ENCODE results near the gene ACTR1B.
"Not testable (repeated sequence)": the region's sequence is repeated elsewhere in the genome, so short reads cannot be mapped to it uniquely, and the experiment has no call there.

The ACTR1B gene

DNA sequence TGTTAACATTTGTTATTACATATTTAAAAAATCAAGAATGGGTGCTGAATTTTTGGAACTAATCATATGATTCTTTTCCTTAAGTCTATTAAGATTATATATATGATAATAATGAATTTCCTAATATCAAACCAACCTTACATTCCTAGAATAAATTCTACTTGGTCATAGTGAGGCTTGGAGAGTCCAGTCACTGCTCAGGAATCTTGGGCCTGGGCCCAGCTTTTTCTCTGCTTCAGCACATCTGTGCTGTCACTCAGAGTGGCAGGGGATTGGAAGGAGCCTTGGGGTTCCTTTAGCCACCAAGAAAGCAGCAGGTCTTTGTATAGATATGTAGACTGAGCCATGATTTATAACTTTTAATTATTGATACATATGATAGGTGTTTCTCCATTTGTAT lies 29.6 kb upstream of the ACTR1B start:
- in situ Hi-C loops (cut with MboI; ENCODE audit: low sequenced_read_pairs), result no loop called here

DNA sequence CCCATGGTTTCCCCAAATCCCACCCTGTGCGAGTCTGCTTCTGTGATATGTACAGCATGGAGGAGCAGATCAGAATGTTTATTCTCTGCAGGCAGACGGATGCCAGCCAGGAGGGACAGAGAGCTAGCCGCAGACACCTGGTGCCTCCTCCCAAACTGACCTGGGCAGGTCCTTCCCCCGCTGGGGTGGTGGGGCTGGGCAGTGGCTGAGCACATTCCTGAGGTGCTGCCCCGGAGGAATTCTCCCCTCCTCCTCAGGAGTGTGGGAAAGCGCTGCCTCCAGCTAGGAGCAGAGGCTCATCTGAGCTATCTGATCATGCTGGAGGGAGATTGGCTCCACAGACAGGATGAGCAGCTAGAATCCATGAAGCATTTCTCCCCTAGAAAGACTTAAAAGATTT lies 27.3 kb upstream of the ACTR1B start:
- in situ Hi-C loops (cut with MboI; ENCODE audit: low sequenced_read_pairs), result no loop called here

DNA sequence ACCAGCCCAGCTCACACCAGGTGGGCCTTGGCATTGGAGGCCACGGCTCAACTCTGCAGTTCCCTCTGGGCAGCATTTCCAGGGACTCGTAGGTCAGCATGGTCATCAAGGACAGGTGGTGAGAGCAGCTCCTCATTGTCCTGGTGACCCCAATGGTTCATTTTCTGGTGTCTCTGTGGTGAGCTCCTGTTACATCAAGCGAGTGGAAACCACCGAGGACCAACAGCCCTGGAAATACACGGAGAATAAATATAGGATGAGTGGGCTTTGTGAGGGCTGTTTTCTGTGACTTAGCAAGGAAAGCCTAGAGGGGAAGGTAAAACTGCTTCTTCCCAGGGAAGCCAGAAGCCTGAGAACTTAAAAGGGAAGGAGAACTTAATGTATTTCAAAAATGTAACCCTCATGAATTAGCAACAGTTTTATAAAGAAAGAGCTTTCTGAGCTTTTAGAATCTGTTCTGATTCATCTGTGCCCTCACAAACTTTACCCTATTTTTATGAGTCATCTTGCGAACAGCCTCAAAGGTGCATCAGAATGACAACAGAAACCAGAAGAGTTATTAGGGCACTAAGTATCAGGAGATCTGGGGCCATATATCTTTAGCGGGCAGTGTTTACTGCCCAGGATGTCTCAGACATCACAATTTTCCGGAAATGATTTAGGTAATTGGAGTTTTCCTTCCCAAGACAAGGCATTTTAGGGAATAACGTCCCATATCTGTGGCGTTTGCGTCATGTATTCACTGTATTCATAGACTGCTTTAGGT lies 24.4 kb upstream of the ACTR1B start:
- in situ Hi-C loops (cut with MboI; ENCODE audit: low sequenced_read_pairs), result no loop called here

DNA sequence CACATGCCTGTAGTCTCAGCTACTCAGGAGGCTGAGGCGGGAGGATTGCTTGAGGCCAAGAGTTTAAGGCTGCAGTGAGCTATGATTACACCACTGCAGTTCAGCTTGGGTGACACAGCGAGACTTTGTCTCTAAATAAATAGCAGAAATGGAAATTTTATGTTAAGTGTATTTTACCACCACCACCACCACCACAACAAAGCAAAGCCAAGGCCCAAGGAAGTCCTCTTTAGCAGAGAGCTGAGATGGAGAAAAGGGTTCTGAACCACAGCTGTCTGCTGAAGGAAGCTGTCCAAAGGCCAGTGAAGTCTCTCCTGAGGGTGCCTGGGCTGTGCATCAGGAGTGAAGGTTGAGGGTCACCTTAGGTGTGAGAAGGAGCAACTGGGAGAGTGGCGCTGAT lies 23.4 kb upstream of the ACTR1B start:
- in situ Hi-C loops (cut with MboI; ENCODE audit: low sequenced_read_pairs), result not testable (repeated sequence)

DNA sequence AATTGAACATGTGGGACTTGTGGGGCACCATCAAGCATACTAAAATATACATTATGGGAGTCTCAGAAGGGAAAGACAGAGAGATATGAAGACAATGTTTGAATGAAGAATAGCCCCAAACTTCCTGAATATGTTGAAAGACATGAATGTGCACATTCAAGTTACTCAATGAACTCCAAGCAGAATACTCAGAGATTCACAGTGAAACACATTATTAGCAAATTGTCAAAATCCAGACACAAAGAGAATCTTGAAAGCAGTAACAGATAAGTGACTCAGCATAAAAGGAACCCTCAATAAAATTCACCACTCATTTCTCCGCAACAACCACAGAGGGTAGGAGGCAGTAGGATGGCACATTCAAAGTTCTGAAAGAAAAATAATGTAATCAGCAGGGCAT lies 14.5 kb upstream of the ACTR1B start:
- in situ Hi-C loops (cut with MboI; ENCODE audit: low sequenced_read_pairs), result no loop called here

DNA sequence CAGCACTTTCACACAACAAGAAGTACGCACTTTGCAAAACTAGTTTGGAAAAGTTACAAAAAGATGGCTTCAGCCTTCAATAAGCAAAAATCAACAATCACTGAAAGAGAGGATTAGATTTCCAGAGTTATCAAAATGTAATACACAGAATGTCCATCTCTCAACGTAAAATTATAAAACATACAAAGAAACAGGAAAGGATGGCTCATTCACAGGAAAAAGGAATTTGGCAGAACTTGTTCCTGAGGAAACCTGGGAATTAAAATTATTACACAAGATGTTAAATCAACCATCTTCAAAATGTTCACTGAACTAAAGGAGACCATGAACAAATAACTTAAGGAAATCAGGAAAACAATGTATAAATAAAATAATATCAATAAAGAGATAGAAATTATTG lies 13.6 kb upstream of the ACTR1B start:
- in situ Hi-C loops (cut with MboI; ENCODE audit: low sequenced_read_pairs), result no loop called here

DNA sequence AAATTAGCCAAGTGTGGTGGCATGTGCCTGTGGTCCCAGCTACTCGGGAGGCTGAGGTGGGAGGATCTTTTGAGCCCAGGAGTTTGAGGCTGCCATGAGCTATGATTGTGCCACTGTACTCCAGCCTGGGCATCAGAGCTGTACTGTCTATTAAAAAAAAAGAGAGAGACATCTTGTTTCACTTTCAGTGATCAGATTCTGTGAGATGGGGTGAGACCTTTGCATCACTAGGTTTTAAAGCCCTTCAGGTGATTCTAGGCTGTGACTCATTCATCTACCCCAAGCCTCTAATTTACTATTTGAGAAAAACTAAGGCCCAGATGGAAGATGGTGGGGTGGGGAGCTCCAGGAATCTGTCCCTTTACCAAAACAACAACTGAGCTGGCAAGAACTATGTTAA lies 12.8 kb upstream of the ACTR1B start:
- in situ Hi-C loops (cut with MboI; ENCODE audit: low sequenced_read_pairs), result no loop called here

DNA sequence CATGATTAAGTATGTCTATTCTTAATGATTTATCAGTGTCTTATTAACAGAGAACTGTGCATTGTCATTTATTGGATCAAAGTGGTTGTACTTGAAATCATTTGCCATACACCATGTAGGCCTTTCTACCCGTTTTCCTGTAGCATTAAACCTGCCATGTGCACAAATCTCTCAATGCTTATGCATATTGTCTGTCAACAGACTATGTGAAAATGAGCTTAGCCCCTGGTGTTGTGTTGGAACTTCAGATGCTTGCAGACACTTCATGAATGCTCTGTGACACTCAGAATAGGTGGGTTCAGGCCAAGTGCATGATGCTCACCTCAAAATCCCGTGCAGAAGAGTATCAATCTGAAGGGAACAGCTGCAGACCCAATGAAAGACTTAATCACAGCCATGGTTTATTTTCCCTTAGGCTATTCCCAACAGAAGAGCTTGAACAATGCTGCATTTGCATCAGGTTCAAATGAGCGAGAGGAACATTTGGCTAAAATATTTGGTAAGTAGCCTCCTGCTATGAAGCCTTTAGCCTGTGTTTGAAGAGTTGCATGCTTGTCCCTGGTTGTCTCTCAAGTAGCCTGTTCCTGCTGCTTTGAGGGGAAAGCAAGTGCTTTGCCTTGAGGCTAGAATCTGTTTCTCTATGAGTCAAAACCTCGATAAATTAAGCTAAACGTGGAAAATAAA lies 11.7 kb upstream of the ACTR1B start:
- in situ Hi-C loops (cut with MboI; ENCODE audit: low sequenced_read_pairs), result no loop called here

DNA sequence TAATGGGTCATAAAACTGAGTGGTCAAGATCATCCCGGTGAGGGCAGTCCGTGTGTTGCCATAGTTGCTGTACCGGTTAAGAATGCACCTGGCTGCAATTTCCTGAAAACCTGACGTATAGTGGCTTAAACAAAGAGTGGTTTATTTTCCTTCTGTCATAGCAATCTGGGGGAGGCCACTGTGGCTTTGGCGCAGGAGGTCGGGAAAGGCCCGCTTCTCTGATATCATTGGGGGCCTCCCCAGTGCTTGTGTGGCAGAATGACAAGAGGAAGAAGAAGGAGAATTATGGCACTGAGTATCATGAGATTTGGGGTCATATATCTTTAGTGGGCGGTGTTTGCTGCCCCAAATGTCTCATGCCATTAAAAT lies 10.1 kb upstream of the ACTR1B start:
- in situ Hi-C loops (cut with MboI; ENCODE audit: low sequenced_read_pairs), result loop anchor here (25.0 kb wide), 1 partner anchor 1612 kb away; no protein-coding TSS in a partner anchor

DNA sequence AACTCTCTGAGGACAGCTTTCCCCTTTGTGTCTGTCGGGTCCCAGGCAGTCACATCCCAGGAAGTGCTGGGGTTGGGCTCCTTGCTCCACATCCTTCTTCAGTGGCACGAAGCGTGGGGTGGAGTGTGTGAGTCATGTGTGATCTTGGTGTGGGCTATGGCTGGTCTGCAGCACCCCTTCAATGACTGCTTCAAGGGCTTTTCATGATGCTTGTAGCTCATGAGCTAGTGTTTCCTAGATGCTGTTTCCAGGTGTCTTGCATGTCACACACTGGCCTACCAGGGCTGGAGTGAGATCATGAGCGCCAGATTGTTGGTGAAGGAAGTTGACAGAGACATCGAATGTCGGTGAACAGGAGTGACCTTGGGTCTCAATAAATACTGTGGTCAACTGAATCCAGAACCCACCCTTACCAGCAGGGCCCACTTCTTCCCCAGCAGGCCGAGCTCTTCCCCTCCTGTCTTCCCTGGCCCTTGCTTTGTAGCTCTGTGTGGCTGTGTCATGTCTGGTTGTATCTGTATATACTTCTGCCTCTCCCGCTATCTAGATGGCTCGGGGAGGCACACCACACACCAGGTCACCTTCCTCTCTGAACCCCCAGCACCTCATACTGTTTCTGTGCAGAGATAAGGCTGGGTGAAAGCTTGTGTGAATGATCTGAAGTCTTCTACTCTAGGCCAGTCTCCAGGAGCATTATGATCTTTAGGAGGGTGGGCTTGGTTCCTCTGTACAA lies 9.5 kb upstream of the ACTR1B start:
- in situ Hi-C loops (cut with MboI; ENCODE audit: low sequenced_read_pairs), result loop anchor here (25.0 kb wide), 1 partner anchor 1611 kb away; no protein-coding TSS in a partner anchor

DNA sequence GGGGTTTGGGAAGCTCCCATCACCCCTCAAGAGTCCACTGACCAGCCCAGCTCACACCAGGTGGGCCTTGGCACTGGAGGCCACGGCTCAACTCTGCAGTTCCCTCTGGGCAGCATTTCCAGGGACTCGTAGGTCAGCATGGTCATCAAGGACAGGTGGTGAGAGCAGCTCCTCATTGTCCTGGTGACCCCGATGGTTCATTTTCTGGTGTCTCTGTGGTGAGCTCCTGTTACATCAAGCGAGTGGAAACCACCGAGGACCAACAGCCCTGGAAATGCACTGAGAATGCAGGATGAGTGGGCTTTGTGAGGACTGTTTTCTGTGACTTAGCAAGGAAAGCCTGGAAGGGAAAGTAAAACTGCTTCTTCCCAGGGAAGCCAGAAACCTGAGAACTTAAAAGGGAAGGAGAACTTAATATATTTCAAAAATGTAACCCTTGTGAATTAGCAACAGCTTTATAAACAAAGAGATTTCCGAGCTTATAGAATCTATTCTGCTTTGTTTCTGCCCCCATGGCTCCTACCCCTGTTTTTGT lies 8.8 kb upstream of the ACTR1B start:
- in situ Hi-C loops (cut with MboI; ENCODE audit: low sequenced_read_pairs), result loop anchor here (25.0 kb wide), 1 partner anchor 1610 kb away; no protein-coding TSS in a partner anchor

DNA sequence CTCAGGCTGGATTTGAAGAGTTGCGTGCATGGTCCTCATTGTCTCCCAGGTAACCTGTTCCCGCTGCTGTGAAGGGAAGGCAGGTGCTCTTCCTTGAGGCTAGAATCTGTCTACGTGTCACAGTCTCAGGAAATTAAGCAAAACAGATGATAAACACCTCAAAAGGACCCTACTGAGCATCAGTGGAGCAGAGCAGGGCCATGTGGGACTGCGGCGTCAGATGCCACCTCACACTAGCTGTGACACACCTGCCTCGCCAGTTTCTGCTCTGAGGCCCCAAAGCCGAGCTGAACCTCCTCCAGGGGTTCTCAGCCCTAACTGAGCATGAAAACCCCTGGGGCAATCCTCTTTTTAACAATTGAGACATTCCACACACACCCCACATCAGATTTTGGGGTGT lies 7.7 kb upstream of the ACTR1B start:
- in situ Hi-C loops (cut with MboI; ENCODE audit: low sequenced_read_pairs), result loop anchor here (25.0 kb wide), 1 partner anchor 1609 kb away; no protein-coding TSS in a partner anchor

DNA sequence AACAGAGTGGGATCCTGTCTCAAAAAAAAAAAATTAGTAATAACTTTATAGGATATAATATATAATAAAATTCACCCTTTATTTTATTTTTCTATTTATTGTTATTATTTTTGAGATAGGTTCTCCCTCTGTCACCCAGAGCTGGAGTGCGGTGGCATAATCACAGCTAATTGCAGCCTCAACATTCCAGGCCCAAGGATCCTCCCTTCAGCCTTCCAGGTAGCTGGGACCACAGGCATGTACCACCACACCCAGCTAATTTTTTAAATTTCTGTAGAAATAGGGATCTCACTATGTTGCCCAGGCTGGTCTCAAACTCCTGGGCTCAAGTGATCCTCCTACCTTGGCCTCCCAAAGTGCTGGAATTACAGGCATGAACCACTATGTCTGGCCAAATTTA lies 6.6 kb upstream of the ACTR1B start:
- in situ Hi-C loops (cut with MboI; ENCODE audit: low sequenced_read_pairs), result loop anchor here (25.0 kb wide), 1 partner anchor 1608 kb away; no protein-coding TSS in a partner anchor

DNA sequence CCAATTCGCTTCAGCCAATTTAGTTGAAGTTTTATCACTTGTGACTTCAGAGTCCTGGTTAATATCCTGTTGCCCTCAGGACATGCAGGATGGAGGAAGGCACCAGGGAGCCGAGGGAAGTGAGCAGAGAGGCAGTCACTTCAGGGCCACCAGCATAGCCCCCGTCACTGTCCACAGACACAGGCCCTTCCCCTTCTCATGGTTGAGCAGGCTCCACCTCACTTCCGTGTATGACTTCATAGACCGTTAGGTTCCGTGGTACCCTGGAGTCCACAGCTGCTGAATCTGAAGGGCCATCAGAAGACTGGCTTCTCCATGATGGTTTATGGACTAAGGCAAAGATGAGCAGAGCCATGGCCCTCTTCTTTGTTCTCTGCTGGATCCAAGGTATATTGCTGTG lies 5.6 kb upstream of the ACTR1B start, which contains the start of gene C2orf92:
Gene C2orf92, plus strand, starts transcription at position 266 of the 400 bp plus-strand sequence. Its CDS starts 76 bp downstream, at position 342.
- in situ Hi-C loops (cut with MboI; ENCODE audit: low sequenced_read_pairs), result loop anchor here (25.0 kb wide), 1 partner anchor 1607 kb away; no protein-coding TSS in a partner anchor

DNA sequence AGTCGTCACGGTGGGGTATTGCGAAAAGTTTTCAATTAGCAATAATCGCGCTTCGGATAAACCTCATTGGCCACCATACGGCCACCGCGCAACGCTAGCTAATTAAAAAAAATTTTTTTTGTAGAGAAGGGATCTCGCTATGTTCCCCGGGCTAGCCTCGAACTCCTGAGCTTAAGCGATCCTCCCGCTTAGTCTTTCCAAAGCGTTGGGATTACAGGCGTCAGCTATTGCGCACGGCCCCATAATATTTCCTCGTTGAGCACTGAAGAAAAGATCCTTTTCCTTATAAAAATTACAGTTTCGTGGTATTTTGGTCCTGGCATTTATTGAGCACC lies 759 bp upstream of the ACTR1B start:
- in situ Hi-C loops (cut with MboI; ENCODE audit: low sequenced_read_pairs), result loop anchor here (25.0 kb wide), 1 partner anchor 1602 kb away; no protein-coding TSS in a partner anchor

DNA sequence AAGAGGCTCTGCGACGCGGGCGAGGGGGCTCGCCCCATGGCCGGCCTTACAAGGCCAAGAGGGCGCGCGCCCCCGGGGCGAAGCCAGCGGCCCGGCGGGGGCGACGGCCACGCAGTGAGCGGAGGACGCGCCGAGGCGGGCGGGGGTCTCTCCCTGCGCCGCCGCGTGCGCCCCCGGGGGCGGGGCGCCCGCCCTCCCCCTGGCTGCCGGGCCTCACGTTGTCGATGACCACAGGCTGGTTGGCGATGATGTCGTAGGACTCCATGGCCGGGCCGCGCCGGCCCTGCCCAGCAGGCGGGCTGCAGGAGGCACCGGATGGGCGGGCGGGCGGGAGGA lies 250 bp downstream of the ACTR1B start:
- in situ Hi-C loops (cut with MboI; ENCODE audit: low sequenced_read_pairs), result loop anchor here (25.0 kb wide), 1 partner anchor 1601 kb away; no protein-coding TSS in a partner anchor

DNA sequence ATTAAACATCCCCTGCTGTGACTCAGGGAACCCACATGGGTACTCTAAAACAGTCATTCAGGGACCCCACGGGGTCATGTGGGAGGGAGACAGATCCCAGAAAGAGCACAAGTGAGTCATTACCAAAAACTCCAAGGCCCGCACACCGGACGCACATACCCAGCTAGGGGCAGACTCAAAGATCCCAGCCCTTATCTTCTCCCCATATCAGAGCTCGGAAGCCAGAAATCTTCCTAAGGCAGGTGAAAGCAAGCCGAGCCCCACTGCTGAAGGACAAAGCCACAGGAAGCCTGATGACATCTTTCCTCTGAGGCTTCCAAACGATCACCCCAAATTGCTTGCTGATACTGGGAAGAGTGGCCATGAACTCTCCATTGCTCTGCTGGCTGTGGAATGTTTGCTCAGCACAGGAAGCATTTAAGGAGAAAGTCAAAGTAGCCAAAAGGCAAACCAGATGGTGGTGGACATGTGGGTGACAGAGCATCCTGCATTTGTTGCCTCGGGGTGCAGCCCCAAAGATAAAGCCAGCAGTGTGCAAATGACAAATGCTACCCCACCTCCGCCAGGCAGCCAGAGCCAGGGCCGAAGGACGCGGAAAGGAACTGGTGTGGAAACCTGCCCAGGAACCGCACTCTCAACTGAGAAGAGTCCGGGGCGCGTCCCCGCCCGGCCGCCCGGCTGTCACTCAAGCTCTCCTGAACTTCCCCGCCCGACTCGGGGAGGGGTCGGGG lies 784 bp downstream of the ACTR1B start:
- in situ Hi-C loops (cut with MboI; ENCODE audit: low sequenced_read_pairs), result loop anchor here (25.0 kb wide), 1 partner anchor 1601 kb away; no protein-coding TSS in a partner anchor

DNA sequence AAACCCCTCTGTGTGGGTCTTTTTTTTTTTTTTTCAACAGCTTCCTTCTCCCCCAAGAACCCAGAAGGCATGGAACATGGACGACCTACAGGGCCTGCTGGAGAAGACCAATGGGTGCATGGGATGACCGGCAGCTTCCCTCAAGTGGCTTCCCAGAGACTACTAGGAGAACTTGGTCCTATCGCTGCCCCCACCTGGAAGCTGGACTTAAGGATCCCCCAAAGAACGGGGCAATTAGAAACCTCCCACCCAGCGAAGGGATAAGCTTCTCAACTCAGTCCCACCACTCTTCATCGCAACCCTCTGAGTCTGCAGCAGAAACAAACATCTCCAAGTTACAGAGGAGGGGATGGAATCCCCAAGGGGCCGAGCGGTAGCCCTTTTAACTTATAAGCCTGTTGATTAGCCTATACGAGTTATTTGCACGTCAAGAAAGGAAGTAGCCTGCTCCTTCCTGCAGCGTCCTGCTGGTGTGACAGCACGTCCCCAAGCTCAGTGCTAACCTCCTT lies 1.4 kb downstream of the ACTR1B start:
- in situ Hi-C loops (cut with MboI; ENCODE audit: low sequenced_read_pairs), result loop anchor here (25.0 kb wide), 1 partner anchor 1600 kb away; no protein-coding TSS in a partner anchor

DNA sequence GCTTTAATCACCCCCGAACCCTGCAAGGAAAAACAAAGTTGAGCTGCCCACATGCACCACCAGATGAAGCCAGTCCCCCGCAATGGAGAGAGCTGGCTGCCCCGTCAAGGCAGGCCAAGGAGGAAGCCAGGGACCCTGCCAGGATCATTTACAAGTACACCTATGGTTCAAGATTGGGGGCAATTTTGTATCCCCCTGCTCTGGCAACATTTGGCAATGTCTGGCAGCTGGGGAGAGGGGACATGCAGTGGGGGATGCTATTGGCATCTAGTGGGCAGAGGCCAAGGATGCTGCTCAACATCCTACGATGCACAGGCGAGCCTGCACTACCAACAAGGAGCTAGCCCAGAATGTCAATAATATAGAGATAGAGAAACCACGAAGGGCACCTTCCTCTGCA lies 1.9 kb downstream of the ACTR1B start:
- in situ Hi-C loops (cut with MboI; ENCODE audit: low sequenced_read_pairs), result loop anchor here (25.0 kb wide), 1 partner anchor 1600 kb away; no protein-coding TSS in a partner anchor

DNA sequence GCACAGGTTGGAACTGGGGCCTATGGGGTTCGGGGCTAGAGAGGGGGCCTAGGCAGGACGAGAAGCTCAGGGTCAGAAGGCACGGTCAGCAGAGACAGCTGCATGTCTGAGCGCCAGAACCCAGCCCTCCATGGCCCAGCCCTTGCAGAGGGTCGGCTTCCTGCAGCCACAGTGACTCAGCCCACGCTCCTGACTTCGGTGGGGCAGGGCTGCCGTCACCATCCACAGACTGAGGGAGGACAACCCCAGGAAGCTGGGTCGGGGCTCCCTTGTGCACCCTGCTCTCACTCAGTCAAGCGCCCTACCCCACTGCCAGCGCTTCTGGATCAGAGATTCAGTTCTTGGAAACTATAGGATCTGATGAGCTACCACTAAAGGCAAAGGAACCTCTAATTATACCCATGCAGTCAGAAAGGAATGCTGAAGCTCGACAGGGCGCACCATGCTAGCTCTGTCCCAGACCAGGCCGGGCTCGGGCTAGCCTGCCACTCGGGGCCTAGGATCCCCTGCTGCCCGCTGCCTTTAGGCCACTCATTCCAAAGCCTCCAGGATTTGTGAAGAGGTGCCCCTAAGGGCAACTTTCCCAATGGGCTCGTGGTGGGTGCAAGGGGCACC lies 3.0 kb downstream of the ACTR1B start:
- in situ Hi-C loops (cut with MboI; ENCODE audit: low sequenced_read_pairs), result loop anchor here (25.0 kb wide), 1 partner anchor 1599 kb away; no protein-coding TSS in a partner anchor

Measured in HL-60/S4 (cell line).